ENCODE results near the gene ATP8B3. TPM values are rescaled to one million over a fixed set of nuclear protein-coding genes. Genes with fewer than 3 reads are reported as not detected.
"Not testable (repeated sequence)": the region's sequence is repeated elsewhere in the genome, so short reads cannot be mapped to it uniquely, and the experiment has no call there.

The ATP8B3 gene
- total RNA-seq, 1 donor from 2014 or later, result 1.1 TPM

- no peaks in the 10 kb centered on the region for H3K36me3 Mint-ChIP-seq (ENCODE audit: low read depth)
- H3K27ac Mint-ChIP-seq (ENCODE audit: unreplicated experiment), result no peak overlapping the region
- H3K27me3 Mint-ChIP-seq (ENCODE audit: low read depth), result peaks cover 10% of the 10 kb centered on the region
- TF ChIP-seq, protein P1, sequence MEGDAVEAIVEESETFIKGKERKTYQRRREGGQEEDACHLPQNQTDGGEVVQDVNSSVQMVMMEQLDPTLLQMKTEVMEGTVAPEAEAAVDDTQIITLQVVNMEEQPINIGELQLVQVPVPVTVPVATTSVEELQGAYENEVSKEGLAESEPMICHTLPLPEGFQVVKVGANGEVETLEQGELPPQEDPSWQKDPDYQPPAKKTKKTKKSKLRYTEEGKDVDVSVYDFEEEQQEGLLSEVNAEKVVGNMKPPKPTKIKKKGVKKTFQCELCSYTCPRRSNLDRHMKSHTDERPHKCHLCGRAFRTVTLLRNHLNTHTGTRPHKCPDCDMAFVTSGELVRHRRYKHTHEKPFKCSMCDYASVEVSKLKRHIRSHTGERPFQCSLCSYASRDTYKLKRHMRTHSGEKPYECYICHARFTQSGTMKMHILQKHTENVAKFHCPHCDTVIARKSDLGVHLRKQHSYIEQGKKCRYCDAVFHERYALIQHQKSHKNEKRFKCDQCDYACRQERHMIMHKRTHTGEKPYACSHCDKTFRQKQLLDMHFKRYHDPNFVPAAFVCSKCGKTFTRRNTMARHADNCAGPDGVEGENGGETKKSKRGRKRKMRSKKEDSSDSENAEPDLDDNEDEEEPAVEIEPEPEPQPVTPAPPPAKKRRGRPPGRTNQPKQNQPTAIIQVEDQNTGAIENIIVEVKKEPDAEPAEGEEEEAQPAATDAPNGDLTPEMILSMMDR (conservative IDR thresholded peaks at IDR 0.05), result no peak
- H3K4me1 Mint-ChIP-seq, result peaks cover 3% of the 10 kb centered on the region
- no peaks in the 10 kb centered on the region for H3K9me3 Mint-ChIP-seq
- no peak overlapping the region for H3K4me3 Mint-ChIP-seq
- no peak for DNase-seq (ENCODE audit: low read depth, low spot score)
Observed at GRCh38 chr19:1799695-1800342, 12.3 kb downstream of the ATP8B3 start.

- H3K36me3 Mint-ChIP-seq (ENCODE audit: low read depth); H3K4me3 Mint-ChIP-seq; H3K4me1 Mint-ChIP-seq; H3K27ac Mint-ChIP-seq (ENCODE audit: unreplicated experiment); H3K9me3 Mint-ChIP-seq; DNase-seq (ENCODE audit: low read depth, low spot score): not testable (repeated sequence)
- H3K27me3 Mint-ChIP-seq (ENCODE audit: low read depth), result peaks cover 13% of the 10 kb centered on the region
Observed at GRCh38 chr19:1797313-1797712, 14.8 kb downstream of the ATP8B3 start.

GRCh38 chr19:1796395-1797142 lies 15.5 kb downstream of the ATP8B3 start:
- TF ChIP-seq, protein P1 (conservative IDR thresholded peaks at IDR 0.05), result no peak
- H3K27ac Mint-ChIP-seq (ENCODE audit: unreplicated experiment), result no peak overlapping the region
- peaks cover 3% of the 10 kb centered on the region for H3K4me1 Mint-ChIP-seq
- H3K27me3 Mint-ChIP-seq (ENCODE audit: low read depth), result peaks cover 13% of the 10 kb centered on the region
- H3K4me3 Mint-ChIP-seq, result no peak overlapping the region
- DNase-seq (ENCODE audit: low read depth, low spot score), result no peak
- H3K9me3 Mint-ChIP-seq, result no peaks in the 10 kb centered on the region
- no peaks in the 10 kb centered on the region for H3K36me3 Mint-ChIP-seq (ENCODE audit: low read depth)

GRCh38 chr19:1794424-1795172 lies 17.5 kb downstream of the ATP8B3 start:
- Mint-ChIP-seq H3K27me3 (ENCODE audit: low read depth) (peaks cover 19% of the 10 kb centered on the region), H3K4me3 (no peak overlapping the region), H3K4me1 (peaks cover 3% of the 10 kb centered on the region), H3K27ac (ENCODE audit: unreplicated experiment) (no peak overlapping the region), H3K9me3 (no peaks in the 10 kb centered on the region), H3K36me3 (ENCODE audit: low read depth) (no peaks in the 10 kb centered on the region)
- no peak for DNase-seq (ENCODE audit: low read depth, low spot score)
- TF ChIP-seq, protein P1 (conservative IDR thresholded peaks at IDR 0.05), result no peak

- peaks cover 3% of the 10 kb centered on the region for H3K4me1 Mint-ChIP-seq
- H3K27ac Mint-ChIP-seq (ENCODE audit: unreplicated experiment), result no peak overlapping the region
- H3K9me3 Mint-ChIP-seq, result no peaks in the 10 kb centered on the region
- no peak for DNase-seq (ENCODE audit: low read depth, low spot score)
- H3K27me3 Mint-ChIP-seq (ENCODE audit: low read depth), result peaks cover 40% of the 10 kb centered on the region
- no peak overlapping the region for H3K4me3 Mint-ChIP-seq
- TF ChIP-seq, protein P1 (conservative IDR thresholded peaks at IDR 0.05), result no peak
- no peaks in the 10 kb centered on the region for H3K36me3 Mint-ChIP-seq (ENCODE audit: low read depth)
Observed at GRCh38 chr19:1791879-1792278, 20.2 kb downstream of the ATP8B3 start.
